ENCODE data around the gene WASF3. TPM values are rescaled to one million over a fixed set of nuclear protein-coding genes. Genes with fewer than 3 reads are reported as not detected.
"Not testable (repeated sequence)": the region's sequence is repeated elsewhere in the genome, so short reads cannot be mapped to it uniquely, and the experiment has no call there.

The WASF3 gene
- total RNA-seq, 1 donor from 2014 or later: 15.8 TPM

- no peak for DNase-seq (ENCODE audit: low read depth in 2 of 2)
Observed at GRCh38 chr13:26713341-26713740, 155.9 kb downstream of the WASF3 start.

DNA sequence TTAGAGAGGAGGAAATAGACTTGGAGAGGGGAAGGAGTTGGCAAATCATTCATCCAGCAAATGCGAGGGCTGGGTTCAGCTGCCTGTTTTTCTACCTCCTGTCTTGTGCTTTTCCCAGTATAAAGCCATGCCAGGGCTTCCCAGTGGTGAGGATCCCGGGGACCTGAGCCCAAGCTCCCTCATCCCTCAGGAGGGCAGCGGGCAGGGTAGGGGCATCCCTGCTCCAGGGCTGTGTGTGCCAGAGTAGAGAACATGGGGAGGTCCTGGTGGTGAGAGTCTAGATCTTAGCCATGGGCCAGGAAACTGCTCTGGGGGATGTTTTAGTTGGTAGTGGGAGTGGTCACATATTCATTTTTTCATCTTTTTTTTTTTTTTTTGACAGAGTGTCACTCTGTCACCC, 159.5 kb downstream of the WASF3 start:
- DNase-seq (ENCODE audit: low read depth in 2 of 2): no peak

- DNase-seq (ENCODE audit: low read depth in 2 of 2): no peak
Observed at GRCh38 chr13:26718146-26718545, 160.7 kb downstream of the WASF3 start.

DNA sequence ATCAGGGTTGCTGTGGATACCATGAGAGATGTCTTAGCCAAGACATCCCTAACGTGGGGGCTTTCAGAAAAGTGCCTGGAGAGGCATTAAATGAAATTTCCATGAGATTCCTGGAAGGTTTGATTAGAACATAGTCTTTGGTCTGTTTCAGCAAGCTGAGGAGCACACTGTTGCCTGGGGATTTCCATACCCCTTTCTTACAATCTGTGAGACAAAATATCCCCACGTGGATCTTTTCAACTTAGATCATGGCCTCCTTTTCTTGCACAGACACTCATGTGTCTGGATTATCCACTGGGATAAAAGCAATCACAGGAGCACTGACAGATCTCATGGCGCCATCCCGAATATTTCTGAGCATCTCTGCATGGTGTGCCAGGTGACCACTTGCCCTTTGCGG, 161.4 kb downstream of the WASF3 start:
- DNase-seq (ENCODE audit: low read depth in 2 of 2): no peak

GRCh38 chr13:26719356-26719945, 162.0 kb downstream of the WASF3 start:
- peak in 1 of 2 donors; percentile 58 for DNase-seq (ENCODE audit: low read depth in 2 of 2)

DNA sequence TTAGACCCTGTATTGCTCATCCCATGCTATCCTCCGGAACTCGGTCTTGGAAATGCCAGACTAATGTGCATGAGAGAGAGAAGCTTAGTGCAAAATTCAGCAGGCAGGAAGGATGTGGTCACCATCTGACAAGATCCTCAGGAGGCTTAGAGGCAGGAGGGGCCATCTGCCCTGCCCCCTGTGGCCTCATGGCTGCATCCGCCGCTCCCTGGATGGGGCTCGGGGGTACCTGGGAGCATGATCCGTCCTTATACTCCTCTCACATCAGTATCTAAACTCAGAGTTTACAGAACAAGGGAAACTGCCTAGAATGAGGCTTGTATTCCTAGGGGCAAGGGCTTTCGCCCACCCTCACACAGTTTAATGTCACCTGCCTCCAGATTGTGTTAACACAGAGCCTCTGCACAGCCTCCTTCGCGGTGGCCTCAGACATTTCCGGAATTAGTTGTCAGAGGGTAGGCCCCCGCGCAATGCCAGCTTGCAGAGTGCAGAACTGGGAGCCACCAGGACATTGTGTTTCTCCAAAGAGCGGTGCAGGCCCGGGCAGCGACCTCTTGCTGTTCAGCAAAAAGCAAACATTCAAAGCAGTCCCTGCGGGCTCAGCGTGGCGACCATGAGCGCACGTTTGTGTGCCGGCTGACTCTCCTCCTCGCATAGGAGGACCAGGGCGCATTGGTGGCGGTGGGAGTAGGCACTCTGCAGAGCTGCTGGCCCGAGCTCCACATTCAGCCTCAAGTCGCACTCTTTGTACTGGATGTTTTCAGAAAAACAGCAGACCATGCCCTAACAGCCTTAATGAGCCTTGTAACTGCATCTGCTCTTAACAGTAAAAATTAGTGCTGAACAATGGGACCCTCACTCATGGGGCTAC, 164.0 kb downstream of the WASF3 start:
- no peak for DNase-seq (ENCODE audit: low read depth in 2 of 2)

DNA sequence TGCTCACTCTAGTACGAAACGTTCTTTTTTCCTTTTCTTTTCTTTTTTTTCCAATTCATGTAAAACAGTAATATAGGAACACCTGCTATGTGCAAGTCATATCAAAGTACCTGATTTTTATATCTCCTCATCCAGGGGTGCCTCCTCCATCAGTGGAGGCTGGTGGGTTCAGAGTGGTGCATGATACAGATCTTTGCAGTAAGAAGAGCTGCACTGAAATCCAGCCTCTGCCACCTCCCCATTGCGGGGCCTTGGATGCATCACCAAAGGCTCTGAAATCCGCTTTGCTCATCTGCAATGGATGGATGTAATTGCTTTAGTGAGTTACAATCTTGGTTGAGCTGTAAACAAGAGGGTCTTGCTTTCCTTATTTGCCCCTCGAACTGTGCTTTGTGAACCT, 164.8 kb downstream of the WASF3 start:
- DNase-seq (ENCODE audit: low read depth in 2 of 2): no peak

GRCh38 chr13:26723620-26724019, 166.1 kb downstream of the WASF3 start:
- DNase-seq (ENCODE audit: low read depth in 2 of 2): not testable (repeated sequence)

- DNase-seq (ENCODE audit: low read depth in 2 of 2): no peak
Observed at GRCh38 chr13:26726684-26727083, 169.2 kb downstream of the WASF3 start.

DNA sequence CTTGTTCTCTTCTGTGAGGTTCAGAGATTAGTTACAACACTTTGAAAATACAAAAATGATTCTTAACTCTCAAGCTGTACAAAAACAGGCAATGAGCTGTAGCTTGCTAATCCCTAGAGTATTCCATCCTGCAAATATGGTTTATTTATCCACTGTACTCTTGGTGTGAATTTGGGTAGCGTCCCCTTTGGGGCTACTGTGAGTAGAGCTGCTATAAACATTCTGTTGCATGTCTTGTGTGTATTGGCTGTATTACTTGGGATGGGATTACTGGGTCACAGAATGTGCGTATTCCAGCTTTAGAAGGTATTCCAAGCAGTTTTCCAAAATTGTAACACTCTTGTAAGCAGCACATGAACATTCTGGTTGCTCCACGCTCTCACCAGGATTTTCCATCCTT, 169.6 kb downstream of the WASF3 start:
- DNase-seq (ENCODE audit: low read depth in 2 of 2): no peak

GRCh38 chr13:26727633-26728032, 170.2 kb downstream of the WASF3 start:
- DNase-seq (ENCODE audit: low read depth in 2 of 2): no peak

DNA sequence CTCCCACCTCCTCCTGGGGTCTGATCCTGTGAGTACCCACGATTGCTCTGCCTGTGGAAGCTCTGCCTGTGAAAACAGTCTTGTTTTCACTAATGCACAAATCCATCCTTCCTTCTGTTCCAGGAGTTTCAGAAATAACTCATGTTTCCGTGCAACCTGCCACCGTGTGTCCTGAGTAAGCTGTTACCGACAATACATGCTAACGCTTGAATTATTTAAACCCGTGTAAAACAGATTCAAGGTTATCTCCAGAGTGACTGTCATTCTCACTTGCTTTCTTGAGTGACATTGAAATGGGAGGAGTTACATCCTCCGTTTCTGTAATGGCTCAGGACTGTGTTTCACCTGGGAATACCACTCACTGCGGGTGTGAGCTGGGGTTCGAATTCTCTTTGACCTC, 178.2 kb downstream of the WASF3 start:
- DNase-seq (ENCODE audit: low read depth in 2 of 2): no peak

Other genes with a start within 250 kb of the WASF3 start
- not detected in 2 replicates for gene GPR12, start 203.1 kb downstream of the WASF3 start, total RNA-seq

Data from dermis microvascular lymphatic vessel endothelial cell (primary cell).